Dermis microvascular lymphatic vessel endothelial cell (primary cell): ENCODE results near the gene FOXL2. TPM values are rescaled to one million over a fixed set of nuclear protein-coding genes. Genes with fewer than 3 reads are reported as not detected.
"Not testable (repeated sequence)": the region's sequence is repeated elsewhere in the genome, so short reads cannot be mapped to it uniquely, and the experiment has no call there.

Experiments
- DNase-seq, 2 donors: peaks; one replicate each; pipeline versions ENCODE4 v3.0.0 to v3.0.0-alpha.2; 2010; ENCODE audit warnings: low read depth in 2 of 2
- total RNA-seq: library from RNA; depleted of rRNA; stranded (reverse); fragments of >200 nt; gene quantifications from 2 replicates; pipeline ENCODE4 v1.2.1, GENCODE V29; 2014

The FOXL2 gene
- total RNA-seq, 1 donor from 2014 or later: under 0.01 TPM

DNA sequence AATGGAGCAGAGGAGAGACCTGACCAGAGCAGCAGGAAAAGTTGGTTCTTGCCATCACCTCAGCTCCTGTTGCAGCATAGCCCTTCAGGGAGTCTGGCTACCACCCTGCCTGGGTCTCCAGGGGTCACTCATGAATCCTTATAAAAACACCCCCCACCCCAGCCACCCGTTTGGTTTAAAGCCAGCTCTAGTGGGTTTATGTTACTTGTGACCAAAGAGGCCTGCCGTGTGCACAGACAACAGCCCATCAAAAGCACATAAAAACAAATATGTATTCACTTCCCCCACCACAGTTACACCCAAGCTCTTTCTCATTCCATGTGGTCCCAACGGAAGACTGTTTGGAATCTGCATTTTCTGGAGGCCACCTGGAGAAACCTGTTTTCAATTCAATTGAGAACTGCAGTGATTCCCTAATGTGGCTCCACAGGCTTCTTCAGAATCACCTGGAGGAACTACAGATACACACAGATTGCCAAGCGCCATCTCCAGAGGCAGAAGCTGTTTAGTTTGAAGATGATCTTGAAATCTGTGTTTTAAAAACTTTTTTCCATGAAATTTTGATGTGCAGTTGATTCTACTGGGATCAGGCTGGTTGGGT is 13.8 kb downstream of the FOXL2 start:
- no peak for DNase-seq

DNA sequence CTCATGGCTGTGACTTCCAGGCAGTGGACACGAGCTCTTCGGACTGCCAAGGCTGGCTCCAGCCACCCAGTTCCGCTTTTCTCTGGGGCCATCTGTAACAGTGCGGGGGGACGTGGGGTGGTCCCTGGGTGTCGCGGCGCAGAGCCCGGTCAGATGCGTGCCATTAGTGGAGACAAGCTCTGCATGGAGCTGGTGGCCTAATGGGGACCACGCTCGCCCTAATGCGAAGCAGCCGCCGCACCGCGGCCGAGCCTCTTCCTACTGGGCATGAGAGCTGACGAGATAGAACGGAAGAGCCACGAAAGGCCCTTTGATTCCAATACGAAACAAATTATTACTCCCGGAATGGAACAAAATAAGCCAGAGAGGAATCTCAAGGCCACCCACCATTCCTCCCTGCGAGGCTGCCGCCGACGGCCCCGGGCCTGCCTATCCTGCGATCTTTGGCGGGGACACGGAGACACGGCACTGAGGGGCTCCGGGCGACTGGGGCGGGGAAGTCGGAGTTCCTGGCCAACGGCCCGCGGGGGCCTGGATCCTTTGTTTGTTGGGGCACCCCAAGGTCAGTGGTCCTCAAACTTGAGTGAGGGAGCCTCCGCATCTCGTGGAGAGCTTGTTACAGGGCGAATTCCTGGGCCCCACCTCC is 18.1 kb downstream of the FOXL2 start:
- DNase-seq: no peak

DNA sequence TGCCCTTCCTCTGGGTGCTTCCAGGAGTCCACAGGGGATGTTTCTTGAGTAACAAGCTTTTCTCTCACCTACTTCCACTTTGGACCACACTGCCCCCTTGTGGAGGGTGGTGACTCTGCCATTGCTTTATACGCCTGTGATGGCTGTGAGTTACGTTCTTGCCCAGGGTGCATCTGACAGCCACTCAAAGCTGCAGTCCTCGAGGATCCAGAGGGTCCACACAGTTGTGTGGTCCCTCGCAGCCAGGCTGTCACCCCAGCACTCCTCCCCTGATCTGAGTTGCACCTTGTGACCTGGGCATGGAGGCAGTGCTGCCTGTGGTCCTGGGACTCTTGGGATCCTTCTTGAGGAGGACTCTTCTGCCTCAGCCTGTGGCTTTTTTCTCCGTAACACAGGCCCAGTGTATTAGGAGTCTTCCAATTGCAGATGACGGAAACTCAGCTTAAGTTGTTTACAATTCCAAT is 23.4 kb downstream of the FOXL2 start:
- peak; percentile 59 to 85 for DNase-seq

DNA sequence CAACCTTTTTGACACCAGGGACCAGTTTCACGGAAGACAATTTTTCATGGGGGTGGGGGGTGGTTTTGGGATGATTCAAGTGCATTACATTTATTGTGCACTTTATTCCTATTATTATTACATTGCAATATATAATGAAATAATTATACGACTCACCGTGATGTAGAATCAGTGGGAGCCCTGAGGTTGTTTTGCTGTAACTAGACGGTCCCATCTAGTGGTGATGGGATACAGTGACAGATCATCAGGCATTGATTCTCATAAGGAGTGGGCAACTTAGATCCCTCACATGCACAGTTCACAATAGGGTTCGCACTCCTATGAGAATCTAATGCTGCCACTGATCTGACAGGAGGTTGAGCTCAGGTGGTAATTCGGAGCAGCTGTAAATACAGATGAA is 24.5 kb downstream of the FOXL2 start:
- DNase-seq: not testable (repeated sequence)

DNA sequence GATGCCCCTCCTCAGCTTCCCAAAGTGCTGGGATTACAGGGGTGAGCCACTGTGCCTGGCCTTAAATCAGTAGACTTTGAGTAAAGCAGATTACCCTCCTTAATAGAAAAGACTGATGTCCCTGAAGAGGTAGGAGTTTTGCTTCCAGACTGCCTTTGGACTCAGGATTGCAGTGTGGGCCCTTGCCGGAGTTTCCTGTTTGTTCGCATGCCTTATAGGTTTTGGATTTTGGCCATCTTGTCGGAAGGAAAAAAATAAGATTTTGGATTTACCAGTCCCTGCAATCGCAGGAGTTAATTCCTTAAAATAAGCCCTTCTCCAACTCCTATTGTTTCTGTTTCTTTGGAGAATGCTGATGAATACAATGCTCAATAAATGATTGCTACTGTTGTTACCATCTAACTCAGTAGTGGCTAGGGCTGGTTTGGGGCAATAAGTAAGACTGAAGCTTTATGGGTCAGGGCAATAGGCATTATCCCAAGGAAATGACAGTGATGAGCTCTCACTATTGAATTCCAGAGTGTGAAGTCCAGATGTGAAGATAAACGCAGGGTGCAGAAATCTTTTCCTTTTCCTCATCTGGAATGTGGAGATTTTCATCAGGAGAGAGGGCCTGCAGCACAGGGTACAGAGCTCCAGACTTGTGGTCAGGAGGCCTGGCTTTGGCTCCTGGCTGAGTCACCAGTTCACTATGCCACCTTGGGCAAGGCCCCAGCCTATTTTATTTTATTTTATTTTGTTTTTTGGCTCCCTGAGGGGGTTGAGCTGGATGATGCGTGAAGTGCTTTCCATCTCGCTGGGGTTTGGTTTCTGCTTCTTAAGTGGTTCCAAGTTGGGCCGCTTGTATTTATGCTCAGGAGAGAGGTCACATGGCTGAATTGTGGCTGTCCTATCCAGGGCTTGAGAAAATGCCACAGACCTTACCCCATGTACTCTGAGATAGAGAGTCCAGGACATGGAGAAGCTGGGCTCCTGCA is 25.3 kb downstream of the FOXL2 start:
- no peak for DNase-seq

DNA sequence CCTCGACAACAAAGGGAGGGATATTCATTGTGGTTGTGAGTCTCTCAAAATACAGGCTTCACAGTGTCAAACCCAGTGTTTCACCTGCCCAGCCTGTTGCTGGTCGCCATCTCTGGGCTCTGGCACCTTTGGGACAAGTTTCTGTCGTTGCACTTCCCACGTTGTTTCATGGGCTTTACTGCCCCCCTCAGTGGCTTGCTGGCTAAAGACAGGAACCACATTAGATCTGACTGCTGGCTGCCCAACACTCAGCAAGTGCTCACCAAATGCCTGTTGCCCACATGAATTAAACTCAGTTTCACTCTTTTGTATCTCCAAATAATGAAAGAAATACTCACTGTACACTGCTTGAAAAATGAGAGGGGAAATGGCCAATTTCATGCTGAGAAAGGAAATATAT is 27.6 kb downstream of the FOXL2 start:
- DNase-seq: no peak

DNA sequence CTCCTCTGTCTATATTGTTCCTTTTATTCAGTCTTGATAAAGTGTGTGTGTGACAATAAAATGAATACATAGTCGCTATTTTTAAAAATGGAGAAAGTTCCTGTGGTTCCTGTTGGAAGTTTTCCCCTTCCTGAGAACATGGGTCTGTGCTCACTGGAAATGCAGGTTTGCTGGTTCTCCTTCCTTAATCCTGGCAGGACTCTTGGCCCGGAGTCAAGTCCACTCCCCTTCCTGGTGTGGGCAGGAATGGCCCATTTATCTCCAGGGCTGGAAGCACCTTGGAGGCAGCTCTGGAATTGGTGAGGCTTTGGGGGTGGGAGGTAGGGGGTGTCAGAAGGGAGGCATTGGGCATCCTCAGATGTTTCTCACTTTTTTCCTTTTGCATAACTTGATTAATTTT is 30.1 kb downstream of the FOXL2 start:
- DNase-seq: no peak

DNA sequence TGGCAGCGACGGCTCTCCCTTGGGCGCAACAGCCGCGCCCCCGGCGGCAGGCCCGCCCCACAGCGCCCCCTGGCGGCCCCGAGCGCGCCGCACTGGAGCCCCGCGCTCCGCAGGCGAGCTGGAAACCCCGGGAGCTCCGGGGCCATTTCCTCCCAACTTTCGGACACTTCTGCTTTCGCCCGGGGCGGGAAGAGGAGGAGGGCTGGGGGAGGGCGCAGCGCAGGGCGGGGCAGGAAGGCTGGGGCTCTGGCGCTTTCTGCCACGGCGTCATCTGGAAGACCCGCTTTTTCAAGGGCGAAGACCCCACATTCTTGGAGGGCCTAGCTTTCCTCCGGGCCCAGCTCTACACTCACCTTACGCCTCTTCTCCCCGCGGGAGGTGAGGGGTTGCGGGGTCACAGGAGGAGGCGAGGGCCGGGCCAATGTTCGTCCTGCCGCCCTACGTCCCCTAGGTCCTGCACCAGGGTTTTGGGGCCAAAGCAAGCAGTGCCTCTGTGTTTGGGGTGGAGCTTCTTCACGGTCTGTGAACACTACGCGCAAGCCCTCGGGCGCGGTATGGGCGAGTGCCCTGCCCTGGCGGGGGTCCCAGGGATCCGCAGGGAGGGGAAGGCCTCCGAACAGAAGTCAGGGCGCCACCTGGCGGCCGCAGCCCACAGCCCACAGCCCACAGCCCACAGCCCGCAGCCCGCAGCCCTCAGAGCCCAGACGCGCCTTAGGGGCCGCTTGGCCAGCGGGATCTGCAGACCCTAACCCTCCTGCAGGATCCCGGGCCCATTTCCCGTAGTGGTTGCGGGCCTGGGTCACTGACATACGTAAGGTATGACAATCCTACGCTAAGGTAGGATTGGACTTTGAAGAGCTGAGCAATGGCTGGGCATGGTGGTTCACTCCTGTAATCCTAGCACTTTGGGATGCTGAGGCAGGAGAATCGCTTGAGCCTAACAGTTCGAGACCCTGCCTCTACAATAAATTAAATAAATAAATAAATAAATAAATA is 31.1 kb downstream of the FOXL2 start:
- peak; percentile 82 to 88 for DNase-seq

DNA sequence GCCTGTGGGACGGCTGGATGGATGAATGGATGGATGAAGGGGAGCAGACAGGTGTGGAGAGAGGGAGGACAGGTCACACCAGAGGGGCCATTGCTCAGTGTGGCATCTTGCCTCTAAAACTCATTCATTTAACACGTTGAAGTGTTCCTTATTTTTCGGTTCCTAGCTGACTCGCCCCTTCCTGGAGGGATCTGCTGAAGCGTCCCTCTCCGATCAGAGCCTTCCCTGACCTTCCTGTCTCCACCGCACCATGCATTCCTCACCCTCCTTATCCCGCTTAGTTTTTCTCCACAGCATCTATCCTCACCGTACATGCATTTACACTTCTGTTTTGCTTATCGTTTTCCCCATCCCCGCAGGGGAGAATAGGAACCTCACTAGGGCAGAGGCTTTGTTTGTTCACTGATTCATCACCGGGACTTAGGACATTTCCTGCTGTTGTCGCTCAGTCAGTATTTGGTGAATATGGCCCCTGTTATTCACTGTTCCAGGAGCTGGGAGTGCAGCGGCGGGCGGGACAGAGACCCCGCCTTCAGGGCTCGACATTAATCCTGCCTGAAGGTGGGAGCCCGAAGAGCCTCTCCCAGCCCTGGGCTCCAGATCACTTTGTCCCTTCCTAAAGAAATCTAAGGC is 32.0 kb downstream of the FOXL2 start:
- peak; percentile 84 to 92 for DNase-seq

DNA sequence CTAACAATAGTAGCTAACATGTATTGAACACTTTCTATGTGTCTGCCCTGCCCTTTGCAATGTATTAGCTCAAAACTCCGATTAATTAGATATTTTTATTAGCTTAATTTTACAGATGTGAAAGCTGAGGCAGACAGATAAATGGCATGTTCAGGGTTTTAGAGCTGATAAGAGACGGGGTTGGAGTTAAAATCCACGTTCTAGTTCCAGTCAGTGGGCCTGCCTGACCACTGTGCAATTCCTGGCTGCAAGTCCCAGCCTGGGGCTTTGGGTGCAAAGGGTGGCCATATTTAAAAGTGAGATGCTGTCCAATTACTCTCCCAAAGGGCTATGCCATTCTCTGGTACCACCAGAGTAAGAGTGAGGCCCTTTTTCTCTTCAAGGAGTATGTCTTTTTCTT is 33.2 kb downstream of the FOXL2 start:
- DNase-seq: no peak

DNA sequence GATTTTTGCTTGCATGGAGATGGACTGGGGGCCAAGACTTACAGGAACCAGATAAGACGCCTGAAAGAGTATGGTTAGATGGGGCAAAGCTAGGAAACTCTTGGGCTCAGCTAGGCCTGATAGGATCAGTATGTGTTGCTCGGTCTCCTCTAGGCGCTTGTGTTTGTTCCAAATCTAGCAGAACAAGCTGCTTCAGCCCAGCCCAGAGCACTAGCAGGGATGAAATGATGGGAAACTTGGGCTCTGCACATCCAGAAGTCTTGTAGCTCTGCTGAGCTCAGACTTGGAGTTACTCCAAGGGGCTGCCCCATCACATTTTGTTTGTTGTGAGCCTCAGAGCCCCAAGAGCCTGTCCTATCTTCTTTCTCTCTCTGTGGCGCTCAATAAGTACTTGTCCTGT is 34.7 kb downstream of the FOXL2 start:
- DNase-seq: no peak

DNA sequence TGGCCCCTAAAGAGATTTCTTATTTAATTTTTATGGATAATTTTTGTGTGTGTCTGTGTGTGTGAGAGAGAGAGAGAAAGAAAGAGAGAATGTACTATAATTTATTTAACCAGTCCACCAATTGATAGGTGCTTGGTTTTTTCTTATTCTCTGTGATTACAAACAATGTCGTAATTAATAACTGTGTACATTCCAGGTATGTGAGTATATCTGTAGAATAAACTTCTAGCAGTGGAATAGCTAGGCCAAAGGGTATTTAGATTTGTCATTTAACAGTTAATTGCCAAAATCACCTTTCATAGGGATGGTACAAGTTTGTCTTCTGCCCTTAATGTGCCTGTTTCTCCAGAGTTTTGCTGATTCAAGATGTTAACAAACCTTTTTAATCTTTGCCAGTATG is 35.3 kb downstream of the FOXL2 start:
- no peak for DNase-seq

DNA sequence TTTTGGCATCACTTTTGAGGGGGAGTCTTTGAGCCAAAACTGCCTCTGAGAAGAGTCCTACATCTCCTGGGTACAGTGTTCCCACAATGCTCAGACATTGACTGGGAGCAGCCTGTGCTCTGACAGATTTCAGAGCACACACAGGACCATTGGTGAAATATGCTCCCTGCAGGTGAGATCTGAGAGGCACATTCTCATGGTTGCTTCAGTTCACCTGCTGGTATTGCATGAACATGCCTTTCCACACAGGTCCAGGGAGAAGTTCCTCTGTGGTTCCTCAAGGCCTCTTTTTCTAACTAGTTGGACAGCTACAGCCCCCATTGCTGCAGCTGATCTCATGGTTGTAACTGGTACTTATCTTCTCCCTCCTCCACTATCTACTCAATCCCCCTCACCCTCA is 37.0 kb downstream of the FOXL2 start:
- DNase-seq: no peak

DNA sequence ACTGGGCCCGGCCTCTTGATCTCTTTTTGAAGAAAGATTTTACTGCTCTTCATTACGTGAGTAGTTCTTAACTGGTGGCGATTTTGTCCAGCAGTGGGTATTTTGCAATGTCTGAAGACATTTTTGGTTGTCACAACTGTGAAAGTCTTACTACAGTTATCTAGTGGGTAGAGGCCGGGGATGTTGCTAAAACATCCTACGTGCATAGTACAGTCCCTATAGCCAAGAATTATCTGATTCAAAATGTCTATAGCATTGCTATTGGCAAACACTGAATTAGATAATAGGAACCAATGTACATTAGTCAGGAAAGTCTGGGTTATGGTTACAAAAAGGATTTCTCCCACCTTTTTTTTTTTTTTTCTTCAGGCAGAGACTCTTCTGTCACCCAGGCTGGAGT is 38.1 kb downstream of the FOXL2 start:
- DNase-seq: no peak

DNA sequence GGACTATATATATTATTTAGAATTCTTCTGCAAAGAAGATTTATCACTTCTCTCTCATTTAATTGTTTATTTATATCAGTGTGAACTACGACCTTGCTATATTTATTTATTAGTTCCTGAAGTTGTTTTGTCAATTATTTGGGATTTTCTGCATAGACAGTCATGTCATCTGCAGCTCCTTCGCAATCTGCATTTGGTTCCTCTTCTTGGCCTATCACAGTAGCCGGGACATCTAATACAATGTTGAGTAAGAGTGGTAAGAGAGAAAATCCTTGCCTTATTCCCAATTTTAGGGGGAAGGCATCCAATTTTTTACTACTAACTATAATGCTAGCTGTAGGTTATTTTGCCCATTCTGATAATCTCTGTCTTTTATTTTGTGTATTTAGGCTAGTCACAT is 39.4 kb downstream of the FOXL2 start:
- no peak for DNase-seq

DNA sequence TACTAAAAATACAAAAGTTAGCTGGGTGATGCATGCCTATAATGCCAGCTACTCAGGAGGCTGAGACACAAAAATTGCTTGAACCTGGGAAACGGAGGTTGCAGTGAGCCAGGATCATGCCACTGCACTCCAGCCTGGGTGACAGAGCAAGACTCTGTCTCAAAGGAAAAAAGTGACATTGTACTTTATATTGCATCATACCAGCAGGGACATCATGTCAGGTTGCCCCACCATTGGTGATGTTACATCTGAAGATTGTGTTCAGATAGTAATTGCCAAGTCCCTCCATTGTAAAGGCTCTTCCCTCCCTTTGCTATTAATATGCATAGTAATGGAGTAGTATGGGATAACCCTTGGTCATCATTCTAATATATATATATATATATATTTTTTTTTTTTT is 44.8 kb downstream of the FOXL2 start:
- no peak for DNase-seq

DNA sequence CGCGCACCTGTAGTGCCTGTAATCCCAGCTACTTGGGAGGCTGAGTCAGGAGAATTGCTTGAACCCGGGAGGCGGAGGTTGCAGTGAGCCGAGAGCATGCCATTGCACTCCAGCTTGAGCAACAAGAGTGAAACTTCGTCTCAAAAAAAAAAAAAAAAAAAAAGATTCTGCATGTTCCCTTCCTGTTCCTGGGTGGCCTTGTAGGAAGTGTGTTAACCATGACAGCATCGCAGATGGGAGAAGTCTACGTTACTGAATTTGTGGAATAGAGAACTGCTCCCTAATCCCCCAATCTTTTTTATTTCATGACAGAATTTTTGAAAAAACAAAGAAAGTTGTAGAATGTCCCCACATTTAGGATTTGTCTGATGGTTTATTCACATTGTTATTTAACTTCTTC is 45.4 kb downstream of the FOXL2 start:
- no peak for DNase-seq

DNA sequence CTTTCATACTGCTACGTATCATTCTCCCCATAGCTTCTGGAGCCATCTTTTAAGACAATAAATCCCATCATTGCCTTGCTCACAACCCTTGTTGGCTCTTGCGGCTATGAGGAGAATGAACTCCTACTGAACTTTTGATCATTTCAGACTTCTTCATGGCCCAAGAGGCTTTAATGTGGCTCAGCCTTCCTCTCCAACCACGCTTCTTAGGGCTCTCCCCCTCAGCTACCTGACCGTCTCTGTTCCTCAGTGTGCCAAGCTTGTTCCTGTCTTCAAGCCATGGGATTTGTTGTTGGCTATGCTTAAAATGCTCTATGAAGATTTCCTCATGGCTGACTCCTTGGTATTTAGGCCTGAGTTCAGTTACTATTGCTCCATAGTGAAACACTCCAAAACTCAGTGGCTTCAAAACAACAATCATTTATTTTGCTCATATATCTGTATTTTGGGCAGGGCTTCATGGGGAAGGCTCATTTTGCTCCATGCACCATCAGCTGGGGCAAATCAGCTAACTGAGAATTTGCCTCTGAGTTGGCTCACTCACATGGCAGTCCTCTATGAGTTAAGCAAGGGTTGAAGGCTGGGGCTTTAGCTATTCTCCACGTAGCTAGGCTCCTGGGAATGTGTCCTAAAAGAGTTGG is 47.5 kb downstream of the FOXL2 start:
- DNase-seq: no peak

DNA sequence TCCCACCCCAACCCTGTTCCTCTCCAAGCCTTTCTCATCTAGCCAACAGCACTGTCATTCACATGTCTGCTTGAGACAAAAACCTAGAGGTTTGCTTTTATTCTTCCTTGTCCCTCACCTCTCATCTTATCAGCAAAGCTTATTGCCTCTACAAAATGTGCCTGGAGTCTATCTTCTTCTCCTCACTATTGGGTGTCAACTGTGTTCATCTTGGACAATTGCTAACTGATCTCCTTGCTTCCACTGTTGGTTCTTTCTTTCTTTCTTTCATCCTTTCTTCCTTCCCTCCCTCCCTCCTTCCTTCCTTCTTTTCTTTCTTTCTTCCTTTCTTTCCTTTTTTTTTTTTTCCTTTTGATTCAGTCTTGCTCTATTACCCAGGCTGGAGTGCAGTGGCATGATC is 48.2 kb downstream of the FOXL2 start:
- DNase-seq: no peak

DNA sequence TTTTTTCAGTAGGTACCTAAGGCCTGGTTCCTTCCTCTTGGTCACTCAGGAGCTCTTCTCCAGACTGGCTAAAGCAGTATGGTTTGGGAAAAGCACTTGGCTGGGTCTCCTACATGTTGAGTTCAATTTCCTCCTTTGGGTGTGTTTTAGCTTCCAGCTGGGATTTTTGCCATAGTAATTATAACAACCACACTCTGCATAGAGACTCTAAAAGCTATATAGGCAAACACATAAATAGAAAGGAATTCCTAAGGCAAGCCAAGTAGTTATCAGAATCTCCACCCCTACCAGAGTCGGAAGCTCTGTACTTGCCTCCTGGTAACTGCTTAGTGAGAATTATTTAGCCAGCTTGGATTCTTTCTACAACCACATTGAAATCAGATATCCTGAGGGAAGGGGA is 48.6 kb downstream of the FOXL2 start:
- peak in 1 of 2 donors; percentile 46 for DNase-seq
